Vagina (tissue), 2 donors: ENCODE measurements around the gene DPP3.

ENCODE experiments used
- POLR2AphosphoS5 ChIP-seq, 2 donors: sonication (generic); formaldehyde crosslinking; IDR thresholded peaks; one replicate each; pipeline ENCODE4 v1.9.0; 2017; ENCODE audit warnings: antibody characterized with exemption in 2 of 2, mild to moderate bottlenecking in 2 of 2, low read depth in 1 of 2; ENCODE audit not compliant: insufficient read depth in 1 of 2
- TF ChIP-seq, protein P1 (sequence below), 3 experiments: fragments of 450-650 bp in 2 of 3; fragments of 200-600 bp in 1 of 3; sonication (generic) in 1 of 3; IDR thresholded peaks; one replicate each; pipeline ENCODE4 v1.5.1; 2017 to 2019; ENCODE audit warnings: antibody characterized with exemption in 3 of 3, mild to moderate bottlenecking in 2 of 3, moderate library complexity in 2 of 3

DNA sequence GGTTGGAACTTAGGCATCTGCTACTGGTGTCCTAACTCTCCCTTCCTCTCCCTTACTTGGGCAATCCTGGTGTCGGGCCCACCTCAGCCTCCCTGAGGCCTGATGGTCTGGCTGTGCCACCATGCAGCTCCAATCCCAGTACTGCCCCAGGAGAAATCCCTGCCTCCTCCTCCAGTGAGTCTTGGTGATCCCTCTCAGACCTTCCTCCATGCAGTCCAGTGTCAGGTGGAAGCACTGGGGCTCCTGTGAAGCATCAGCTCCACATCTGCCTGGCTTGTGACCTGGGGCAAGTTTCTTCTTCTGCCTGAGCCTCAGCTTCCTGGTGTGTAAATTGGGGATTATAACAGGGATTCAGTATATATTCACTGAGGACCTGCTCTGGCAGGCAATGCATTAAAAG, 15.3 kb upstream of the DPP3 start:
- TF ChIP-seq, protein P1, sequence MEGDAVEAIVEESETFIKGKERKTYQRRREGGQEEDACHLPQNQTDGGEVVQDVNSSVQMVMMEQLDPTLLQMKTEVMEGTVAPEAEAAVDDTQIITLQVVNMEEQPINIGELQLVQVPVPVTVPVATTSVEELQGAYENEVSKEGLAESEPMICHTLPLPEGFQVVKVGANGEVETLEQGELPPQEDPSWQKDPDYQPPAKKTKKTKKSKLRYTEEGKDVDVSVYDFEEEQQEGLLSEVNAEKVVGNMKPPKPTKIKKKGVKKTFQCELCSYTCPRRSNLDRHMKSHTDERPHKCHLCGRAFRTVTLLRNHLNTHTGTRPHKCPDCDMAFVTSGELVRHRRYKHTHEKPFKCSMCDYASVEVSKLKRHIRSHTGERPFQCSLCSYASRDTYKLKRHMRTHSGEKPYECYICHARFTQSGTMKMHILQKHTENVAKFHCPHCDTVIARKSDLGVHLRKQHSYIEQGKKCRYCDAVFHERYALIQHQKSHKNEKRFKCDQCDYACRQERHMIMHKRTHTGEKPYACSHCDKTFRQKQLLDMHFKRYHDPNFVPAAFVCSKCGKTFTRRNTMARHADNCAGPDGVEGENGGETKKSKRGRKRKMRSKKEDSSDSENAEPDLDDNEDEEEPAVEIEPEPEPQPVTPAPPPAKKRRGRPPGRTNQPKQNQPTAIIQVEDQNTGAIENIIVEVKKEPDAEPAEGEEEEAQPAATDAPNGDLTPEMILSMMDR (IDR thresholded peaks at IDR 0.05), result no peak
- no peak for TF ChIP-seq POLR2AphosphoS5 (IDR thresholded peaks at IDR 0.05; ENCODE audit: insufficient read depth in 1 of 2, low read depth in 1 of 2)
